ENCODE results near the gene CASP2. TPM values are rescaled to one million over a fixed set of nuclear protein-coding genes. Genes with fewer than 3 reads are reported as not detected.

The CASP2 gene
- total RNA-seq, 1 experiment from 2014 or later, result 67.2 TPM

GRCh38 chr7:143329471-143330170 lies 41.5 kb downstream of the CASP2 start:
- H3K79me2 ChIP-seq (ENCODE audit: low read depth), result no peaks in the 10 kb centered on the region
- ChIA-PET CTCF (no interaction called here), POLR2A (ENCODE audit: unreplicated experiment) (no interaction called here)
- H3K4me3 ChIP-seq, result no peak overlapping the region
- TF ChIP-seq CTCF (conservative IDR thresholded peaks at IDR 0.05), result no peak
- no peak for TF ChIP-seq EZH2 (IDR thresholded peaks at IDR 0.05; ENCODE audit: low read depth)
- H3K4me1 ChIP-seq (replicated peaks; ENCODE audit: insufficient read depth), result peaks cover 37% of the 10 kb centered on the region
- no peak overlapping the region for H3K4me2 ChIP-seq
- no peaks in the 10 kb centered on the region for H3K27me3 ChIP-seq (ENCODE audit: insufficient read depth, low read depth)
- H2AFZ ChIP-seq, result no peak overlapping the region
- no peaks in the 10 kb centered on the region for H3K36me3 ChIP-seq (ENCODE audit: low read depth)
- intact Hi-C loops (cut with micrococcal nuclease; ENCODE audit: unreplicated experiment), result no loop called here
- no peaks in the 10 kb centered on the region for H3K9me3 ChIP-seq (ENCODE audit: insufficient read depth, low read depth)
- no TSS peak for BruUV-seq (replicated peaks)
- no peak for DNase-seq
- no peaks in the 10 kb centered on the region for H4K20me1 ChIP-seq (ENCODE audit: insufficient read depth)
- no peaks in the 10 kb centered on the region for H3K9me2 ChIP-seq (ENCODE audit: insufficient read depth)
- no peak overlapping the region for H3K27ac ChIP-seq
- H3F3A ChIP-seq (ENCODE audit: insufficient read depth, low read depth), result peaks cover 22% of the 10 kb centered on the region

GRCh38 chr7:143331179-143331801 lies 43.1 kb downstream of the CASP2 start:
- no peaks in the 10 kb centered on the region for H4K20me1 ChIP-seq (ENCODE audit: insufficient read depth)
- peak overlapping the region; percentile 72; the same call in 1 of the 2 replicates for H2AFZ ChIP-seq
- H3K27ac ChIP-seq, result peak overlapping the region; percentile 87
- no peaks in the 10 kb centered on the region for H3K9me3 ChIP-seq (ENCODE audit: insufficient read depth, low read depth)
- ChIA-PET CTCF (interaction anchor here (0.6 to 0.8 kb wide), 4 partner anchors 9 to 51 kb away, joined by 3 read pairs; no protein-coding TSS in a partner anchor), POLR2A (ENCODE audit: unreplicated experiment) (interaction anchor here (0.6 to 0.7 kb wide), 3 partner anchors 37 to 49 kb away, joined by 3 to 5 read pairs (median 4); partner anchors contain the start of gene CASP2)
- no peaks in the 10 kb centered on the region for H3K9me2 ChIP-seq (ENCODE audit: insufficient read depth)
- DNase-seq, result peak; percentile 67 to 87
- no peaks in the 10 kb centered on the region for H3K79me2 ChIP-seq (ENCODE audit: low read depth)
- H3K27me3 ChIP-seq (ENCODE audit: insufficient read depth, low read depth), result no peaks in the 10 kb centered on the region
- TSS peak; percentile 78 for BruUV-seq (replicated peaks)
- intact Hi-C loops (cut with micrococcal nuclease; ENCODE audit: unreplicated experiment), result no loop called here
- H3K4me3 ChIP-seq, result peak overlapping the region; percentile 3; the same call in 1 of the 2 replicates
- peak overlapping the region; percentile 49 for H3K4me2 ChIP-seq
- H3K4me1 ChIP-seq (replicated peaks; ENCODE audit: insufficient read depth), result peaks cover 38% of the 10 kb centered on the region
- no peak for TF ChIP-seq CTCF (conservative IDR thresholded peaks at IDR 0.05)
- no peak for TF ChIP-seq EZH2 (IDR thresholded peaks at IDR 0.05; ENCODE audit: low read depth)
- H3K36me3 ChIP-seq (ENCODE audit: low read depth), result no peaks in the 10 kb centered on the region
- peaks cover 22% of the 10 kb centered on the region for H3F3A ChIP-seq (ENCODE audit: insufficient read depth, low read depth)

GRCh38 chr7:143334244-143334643 lies 46.1 kb downstream of the CASP2 start:
- no peaks in the 10 kb centered on the region for H3K36me3 ChIP-seq (ENCODE audit: low read depth)
- H4K20me1 ChIP-seq (ENCODE audit: insufficient read depth), result no peaks in the 10 kb centered on the region
- peak overlapping the region; percentile 43 for H3K4me2 ChIP-seq
- no TSS peak for BruUV-seq (replicated peaks)
- H3K9me2 ChIP-seq (ENCODE audit: insufficient read depth), result no peaks in the 10 kb centered on the region
- intact Hi-C loops (cut with micrococcal nuclease; ENCODE audit: unreplicated experiment), result no loop called here
- POLR2A ChIA-PET (ENCODE audit: unreplicated experiment), result interaction anchor here (0.6 kb wide), 1 partner anchor 43 kb away, joined by 4 read pairs; no protein-coding TSS in a partner anchor
- CTCF ChIA-PET, result interaction anchor here (0.7 kb wide), 3 partner anchors 46 to 1033 kb away, joined by 3 to 7 read pairs (median 6); no protein-coding TSS in a partner anchor
- peak in 1 of 2 experiments; percentile 72 for DNase-seq
- peak overlapping the region; percentile 59 for H3K27ac ChIP-seq
- H3K4me1 ChIP-seq (replicated peaks; ENCODE audit: insufficient read depth), result peaks cover 38% of the 10 kb centered on the region
- no peak for TF ChIP-seq EZH2 (IDR thresholded peaks at IDR 0.05; ENCODE audit: low read depth)
- TF ChIP-seq CTCF (conservative IDR thresholded peaks at IDR 0.05), result no peak
- H3K79me2 ChIP-seq (ENCODE audit: low read depth), result no peaks in the 10 kb centered on the region
- H2AFZ ChIP-seq, result no peak overlapping the region
- H3K27me3 ChIP-seq (ENCODE audit: insufficient read depth, low read depth), result no peaks in the 10 kb centered on the region
- H3K9me3 ChIP-seq (ENCODE audit: insufficient read depth, low read depth), result no peaks in the 10 kb centered on the region
- H3F3A ChIP-seq (ENCODE audit: insufficient read depth, low read depth), result peaks cover 22% of the 10 kb centered on the region
- H3K4me3 ChIP-seq, result no peak overlapping the region
